Measurements from ENCODE around the gene ZNF446. TPM values are rescaled to one million over a fixed set of nuclear protein-coding genes. Genes with fewer than 3 reads are reported as not detected.

ZNF446 gene
- total RNA-seq, 1 experiment from 2014 or later, result 6.0 TPM

DNA sequence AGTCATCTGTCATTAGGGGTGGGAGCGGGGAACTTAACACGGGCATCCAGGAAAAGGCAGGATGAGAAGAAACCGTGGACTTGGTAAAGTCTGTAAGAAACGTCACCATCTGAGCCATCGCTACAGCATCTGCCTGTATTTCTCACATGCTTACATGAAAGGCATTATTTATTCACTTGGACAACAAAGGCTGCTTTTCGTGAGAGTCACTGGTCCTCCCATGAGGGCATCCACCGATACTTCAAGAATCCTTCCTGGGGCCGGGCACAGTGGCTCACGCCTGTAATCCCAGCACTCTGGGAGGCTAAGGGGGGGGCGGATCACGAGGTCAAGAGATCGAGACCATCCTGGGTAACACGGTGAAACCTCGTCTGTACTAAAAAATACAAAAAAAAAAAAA is 16.1 kb downstream of the ZNF446 start:
- Mint-ChIP-seq H3K27me3 (ENCODE audit: low read depth) (no peaks in the 10 kb centered on the region), H3K4me1 (no peaks in the 10 kb centered on the region), H3K27ac (no peak overlapping the region), H3K36me3 (no peaks in the 10 kb centered on the region), H3K4me3 (no peak overlapping the region), H3K9me3 (peaks cover under 1% of the 10 kb centered on the region; the same call in 1 of the 2 replicates)
- no peak for ATAC-seq
- TF ChIP-seq, protein P1, sequence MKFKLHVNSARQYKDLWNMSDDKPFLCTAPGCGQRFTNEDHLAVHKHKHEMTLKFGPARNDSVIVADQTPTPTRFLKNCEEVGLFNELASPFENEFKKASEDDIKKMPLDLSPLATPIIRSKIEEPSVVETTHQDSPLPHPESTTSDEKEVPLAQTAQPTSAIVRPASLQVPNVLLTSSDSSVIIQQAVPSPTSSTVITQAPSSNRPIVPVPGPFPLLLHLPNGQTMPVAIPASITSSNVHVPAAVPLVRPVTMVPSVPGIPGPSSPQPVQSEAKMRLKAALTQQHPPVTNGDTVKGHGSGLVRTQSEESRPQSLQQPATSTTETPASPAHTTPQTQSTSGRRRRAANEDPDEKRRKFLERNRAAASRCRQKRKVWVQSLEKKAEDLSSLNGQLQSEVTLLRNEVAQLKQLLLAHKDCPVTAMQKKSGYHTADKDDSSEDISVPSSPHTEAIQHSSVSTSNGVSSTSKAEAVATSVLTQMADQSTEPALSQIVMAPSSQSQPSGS (CRISPR knock-in tag; IDR thresholded peaks at IDR 0.05; ENCODE audit: borderline replicate concordance, low read depth), result no peak
- TF ChIP-seq, protein P2, sequence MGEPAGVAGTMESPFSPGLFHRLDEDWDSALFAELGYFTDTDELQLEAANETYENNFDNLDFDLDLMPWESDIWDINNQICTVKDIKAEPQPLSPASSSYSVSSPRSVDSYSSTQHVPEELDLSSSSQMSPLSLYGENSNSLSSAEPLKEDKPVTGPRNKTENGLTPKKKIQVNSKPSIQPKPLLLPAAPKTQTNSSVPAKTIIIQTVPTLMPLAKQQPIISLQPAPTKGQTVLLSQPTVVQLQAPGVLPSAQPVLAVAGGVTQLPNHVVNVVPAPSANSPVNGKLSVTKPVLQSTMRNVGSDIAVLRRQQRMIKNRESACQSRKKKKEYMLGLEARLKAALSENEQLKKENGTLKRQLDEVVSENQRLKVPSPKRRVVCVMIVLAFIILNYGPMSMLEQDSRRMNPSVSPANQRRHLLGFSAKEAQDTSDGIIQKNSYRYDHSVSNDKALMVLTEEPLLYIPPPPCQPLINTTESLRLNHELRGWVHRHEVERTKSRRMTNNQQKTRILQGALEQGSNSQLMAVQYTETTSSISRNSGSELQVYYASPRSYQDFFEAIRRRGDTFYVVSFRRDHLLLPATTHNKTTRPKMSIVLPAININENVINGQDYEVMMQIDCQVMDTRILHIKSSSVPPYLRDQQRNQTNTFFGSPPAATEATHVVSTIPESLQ (CRISPR knock-in tag; IDR thresholded peaks at IDR 0.05), result no peak
- TF ChIP-seq ZNF396 (CRISPR knock-in tag; IDR thresholded peaks at IDR 0.05; ENCODE audit: borderline replicate concordance) (no peak), RELA (CRISPR knock-in tag; IDR thresholded peaks at IDR 0.05; ENCODE audit: borderline replicate concordance) (no peak), ZNF232 (CRISPR knock-in tag; IDR thresholded peaks at IDR 0.05) (no peak), ZNF121 (CRISPR knock-in tag; IDR thresholded peaks at IDR 0.05) (no peak), FOXK1 (CRISPR knock-in tag; IDR thresholded peaks at IDR 0.05) (no peak)
- TF ChIP-seq, protein P3, sequence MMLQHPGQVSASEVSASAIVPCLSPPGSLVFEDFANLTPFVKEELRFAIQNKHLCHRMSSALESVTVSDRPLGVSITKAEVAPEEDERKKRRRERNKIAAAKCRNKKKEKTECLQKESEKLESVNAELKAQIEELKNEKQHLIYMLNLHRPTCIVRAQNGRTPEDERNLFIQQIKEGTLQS (CRISPR knock-in tag; conservative IDR thresholded peaks at IDR 0.05), result no peak
- TF ChIP-seq, protein P4, sequence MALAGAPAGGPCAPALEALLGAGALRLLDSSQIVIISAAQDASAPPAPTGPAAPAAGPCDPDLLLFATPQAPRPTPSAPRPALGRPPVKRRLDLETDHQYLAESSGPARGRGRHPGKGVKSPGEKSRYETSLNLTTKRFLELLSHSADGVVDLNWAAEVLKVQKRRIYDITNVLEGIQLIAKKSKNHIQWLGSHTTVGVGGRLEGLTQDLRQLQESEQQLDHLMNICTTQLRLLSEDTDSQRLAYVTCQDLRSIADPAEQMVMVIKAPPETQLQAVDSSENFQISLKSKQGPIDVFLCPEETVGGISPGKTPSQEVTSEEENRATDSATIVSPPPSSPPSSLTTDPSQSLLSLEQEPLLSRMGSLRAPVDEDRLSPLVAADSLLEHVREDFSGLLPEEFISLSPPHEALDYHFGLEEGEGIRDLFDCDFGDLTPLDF (CRISPR knock-in tag; IDR thresholded peaks at IDR 0.05), result no peak
- no peak for DNase-seq (ENCODE audit: low spot score)
- ChIA-PET POLR2A (no interaction called here), CTCF (no interaction called here)

DNA sequence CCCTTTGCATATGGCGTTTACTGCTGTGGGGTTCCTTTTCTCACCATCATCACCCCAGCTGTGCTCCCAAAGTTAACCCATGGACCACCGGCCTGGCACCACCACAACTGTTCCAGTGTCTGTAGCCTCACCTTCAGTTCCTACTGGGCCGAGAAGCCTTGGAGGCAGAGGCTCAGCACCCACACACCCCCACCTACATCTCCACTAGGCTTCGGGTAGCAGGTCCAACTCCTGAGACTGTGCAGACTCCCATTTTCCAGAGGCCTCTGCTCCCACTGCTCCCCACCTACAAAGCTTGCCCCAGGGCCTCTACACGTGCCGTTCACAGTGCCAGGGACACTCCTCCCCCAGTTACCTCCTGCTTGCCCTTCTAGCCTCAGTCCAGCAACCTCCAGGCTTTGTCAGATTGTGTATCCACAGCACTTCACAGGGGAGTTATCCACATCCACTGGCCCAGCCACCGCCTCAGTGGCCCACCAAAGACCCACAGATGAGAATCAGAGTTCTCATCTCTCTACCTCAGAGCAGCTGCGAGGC is 21.6 kb downstream of the ZNF446 start:
- POLR2A ChIA-PET, result no interaction called here
- H3K27ac Mint-ChIP-seq, result no peak overlapping the region
- ATAC-seq (no peak), DNase-seq (ENCODE audit: low spot score) (no peak)
- peaks cover 4% of the 10 kb centered on the region; the same call in 1 of the 2 replicates for H3K27me3 Mint-ChIP-seq (ENCODE audit: low read depth)
- peaks cover 17% of the 10 kb centered on the region for H3K4me1 Mint-ChIP-seq
- CTCF ChIA-PET, result no interaction called here
- no peaks in the 10 kb centered on the region; the same call in 1 of the 2 replicates for H3K9me3 Mint-ChIP-seq
- peak overlapping the region; percentile 81 for H3K4me3 Mint-ChIP-seq
- TF ChIP-seq, protein P5, sequence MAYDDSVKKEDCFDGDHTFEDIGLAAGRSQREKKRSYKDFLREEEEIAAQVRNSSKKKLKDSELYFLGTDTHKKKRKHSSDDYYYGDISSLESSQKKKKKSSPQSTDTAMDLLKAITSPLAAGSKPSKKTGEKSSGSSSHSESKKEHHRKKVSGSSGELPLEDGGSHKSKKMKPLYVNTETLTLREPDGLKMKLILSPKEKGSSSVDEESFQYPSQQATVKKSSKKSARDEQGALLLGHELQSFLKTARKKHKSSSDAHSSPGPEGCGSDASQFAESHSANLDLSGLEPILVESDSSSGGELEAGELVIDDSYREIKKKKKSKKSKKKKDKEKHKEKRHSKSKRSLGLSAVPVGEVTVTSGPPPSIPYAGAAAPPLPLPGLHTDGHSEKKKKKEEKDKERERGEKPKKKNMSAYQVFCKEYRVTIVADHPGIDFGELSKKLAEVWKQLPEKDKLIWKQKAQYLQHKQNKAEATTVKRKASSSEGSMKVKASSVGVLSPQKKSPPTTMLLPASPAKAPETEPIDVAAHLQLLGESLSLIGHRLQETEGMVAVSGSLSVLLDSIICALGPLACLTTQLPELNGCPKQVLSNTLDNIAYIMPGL (CRISPR knock-in tag; IDR thresholded peaks at IDR 0.05), result no peak
- TF ChIP-seq ZNF423 (CRISPR knock-in tag; IDR thresholded peaks at IDR 0.05) (no peak), RORB (CRISPR knock-in tag; IDR thresholded peaks at IDR 0.05) (no peak), ZNF416 (CRISPR knock-in tag; IDR thresholded peaks at IDR 0.05) (no peak), RELA (CRISPR knock-in tag; IDR thresholded peaks at IDR 0.05; ENCODE audit: borderline replicate concordance) (no peak), TCF7 (CRISPR knock-in tag; IDR thresholded peaks at IDR 0.05; ENCODE audit: low read depth) (no peak), SMAD3 (CRISPR knock-in tag; IDR thresholded peaks at IDR 0.05; ENCODE audit: borderline replicate concordance) (no peak)
- TF ChIP-seq, protein P6, sequence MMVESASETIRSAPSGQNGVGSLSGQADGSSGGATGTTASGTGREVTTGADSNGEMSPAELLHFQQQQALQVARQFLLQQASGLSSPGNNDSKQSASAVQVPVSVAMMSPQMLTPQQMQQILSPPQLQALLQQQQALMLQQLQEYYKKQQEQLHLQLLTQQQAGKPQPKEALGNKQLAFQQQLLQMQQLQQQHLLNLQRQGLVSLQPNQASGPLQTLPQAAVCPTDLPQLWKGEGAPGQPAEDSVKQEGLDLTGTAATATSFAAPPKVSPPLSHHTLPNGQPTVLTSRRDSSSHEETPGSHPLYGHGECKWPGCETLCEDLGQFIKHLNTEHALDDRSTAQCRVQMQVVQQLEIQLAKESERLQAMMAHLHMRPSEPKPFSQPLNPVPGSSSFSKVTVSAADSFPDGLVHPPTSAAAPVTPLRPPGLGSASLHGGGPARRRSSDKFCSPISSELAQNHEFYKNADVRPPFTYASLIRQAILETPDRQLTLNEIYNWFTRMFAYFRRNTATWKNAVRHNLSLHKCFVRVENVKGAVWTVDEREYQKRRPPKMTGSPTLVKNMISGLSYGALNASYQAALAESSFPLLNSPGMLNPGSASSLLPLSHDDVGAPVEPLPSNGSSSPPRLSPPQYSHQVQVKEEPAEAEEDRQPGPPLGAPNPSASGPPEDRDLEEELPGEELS (CRISPR knock-in tag; IDR thresholded peaks at IDR 0.05), result no peak
- H3K36me3 Mint-ChIP-seq, result no peaks in the 10 kb centered on the region
